CD14-positive monocyte (primary cell): ENCODE data around the gene GMDS. TPM values are rescaled to one million over a fixed set of nuclear protein-coding genes. Genes with fewer than 3 reads are reported as not detected.

Source experiments
- DNase-seq, 3 donors: peaks; one replicate each; pipeline ENCODE4 v3.0.0-alpha.2; 2011 to 2022
- H2AFZ ChIP-seq: 2 replicates; pipeline ENCODE4 v1.6.0; 2012; ENCODE audit warnings: mild to moderate bottlenecking, low read depth, low read length, inconsistent platforms; ENCODE audit not compliant: insufficient read depth, poor library complexity, severe bottlenecking
- H3K27ac ChIP-seq, 2 donors: 1 replicate in 1 of 2; 2 replicates in 1 of 2; pipeline ENCODE4 v1.5.1; 2012 to 2013; ENCODE audit warnings: low read length in 2 of 2, control low read depth in 1 of 2, inconsistent platforms in 1 of 2, low read depth in 1 of 2, mild to moderate bottlenecking in 1 of 2
- H3K27me3 ChIP-seq, 2 donors: one replicate each; pipeline versions ENCODE4 v1.6.0 to v1.6.1; 2011 to 2013; ENCODE audit warnings: low read length in 2 of 2; ENCODE audit not compliant: control insufficient read depth in 2 of 2, insufficient read depth in 2 of 2
- H3K36me3 ChIP-seq, 2 donors: replicated peaks in 1 of 2; 1 replicate in 1 of 2; 2 replicates in 1 of 2; pipeline versions ENCODE4 v1.5.1 to v1.6.1; 2012 to 2013; ENCODE audit warnings: low read length in 2 of 2, control low read depth in 1 of 2, inconsistent platforms in 1 of 2, mild to moderate bottlenecking in 1 of 2; ENCODE audit not compliant: insufficient read depth in 2 of 2, control insufficient read depth in 1 of 2
- H3K4me1 ChIP-seq, 2 donors: 1 replicate in 1 of 2; 2 replicates in 1 of 2; pipeline versions ENCODE4 v1.5.1 to v1.6.1; 2012 to 2013; ENCODE audit warnings: low read length in 2 of 2, control low read depth in 1 of 2, inconsistent platforms in 1 of 2, mild to moderate bottlenecking in 1 of 2, moderate library complexity in 1 of 2; ENCODE audit not compliant: insufficient read depth in 2 of 2, control insufficient read depth in 1 of 2
- H3K4me2 ChIP-seq: replicated peaks from 2 replicates; pipeline ENCODE3; 2012; ENCODE audit warnings: low read length, moderate library complexity, mild to moderate bottlenecking; ENCODE audit not compliant: poor library complexity, severe bottlenecking; ENCODE audit errors: extremely low read depth
- H3K4me3 ChIP-seq, 3 experiments: fragments of 200-600 bp in 1 of 3; sonication (generic) in 1 of 3; replicated peaks in 1 of 3; 1 replicate in 2 of 3; 2 replicates in 1 of 3; pipeline ENCODE4 v1.5.1; 2011 to 2013; ENCODE audit warnings: low read length in 3 of 3, mild to moderate bottlenecking in 3 of 3, control low read depth in 2 of 3, low read depth in 2 of 3, inconsistent platforms in 1 of 3, moderate library complexity in 1 of 3
- H3K79me2 ChIP-seq: 2 replicates; pipeline ENCODE4 v1.6.0; 2012; ENCODE audit warnings: mild to moderate bottlenecking, control low read depth, inconsistent platforms, low read length, moderate library complexity; ENCODE audit not compliant: insufficient read depth
- H3K9ac ChIP-seq: 2 replicates; pipeline ENCODE4 v1.6.0; 2017; ENCODE audit warnings: low read length, mild to moderate bottlenecking; ENCODE audit not compliant: insufficient read depth, poor library complexity, severe bottlenecking
- H3K9me3 ChIP-seq, 2 donors: replicated peaks in 1 of 2; 1 replicate in 1 of 2; 2 replicates in 1 of 2; pipeline versions ENCODE4 v1.5.1 to v1.6.1; 2012 to 2013; ENCODE audit warnings: low read length in 2 of 2, control low read depth in 1 of 2; ENCODE audit not compliant: control insufficient read depth in 1 of 2, insufficient read depth in 1 of 2
- H4K20me1 ChIP-seq: 2 replicates; pipeline ENCODE4 v1.6.0; 2012; ENCODE audit warnings: mild to moderate bottlenecking, low read length, control low read depth, moderate library complexity; ENCODE audit not compliant: insufficient read depth
- H3K27ac Mint-ChIP-seq, 7 donors: one replicate each; pipeline ENCODE4 v1.8.0; 2020; ENCODE audit warnings: mild to moderate bottlenecking in 7 of 7, mixed read lengths in 7 of 7, moderate library complexity in 6 of 7, inconsistent platforms in 2 of 7
- H3K27me3 Mint-ChIP-seq, 3 donors: one replicate each; pipeline ENCODE4 v1.8.0; 2021 to 2022; ENCODE audit warnings: low read depth in 3 of 3, mild to moderate bottlenecking in 3 of 3, mixed read lengths in 3 of 3, moderate library complexity in 3 of 3, inconsistent platforms in 1 of 3
- H3K36me3 Mint-ChIP-seq, 2 donors: one replicate each; pipeline ENCODE4 v1.8.0; 2020; ENCODE audit warnings: mixed read lengths in 2 of 2, inconsistent platforms in 1 of 2, mild to moderate bottlenecking in 1 of 2
- H3K4me1 Mint-ChIP-seq: one replicate; pipeline ENCODE4 v1.8.0; 2020; ENCODE audit warnings: mild to moderate bottlenecking, mixed read lengths
- H3K4me3 Mint-ChIP-seq, 2 donors: one replicate each; pipeline ENCODE4 v1.8.0; 2020; ENCODE audit warnings: mild to moderate bottlenecking in 2 of 2, mixed read lengths in 2 of 2, moderate library complexity in 1 of 2
- H3K9me3 Mint-ChIP-seq, 7 donors: one replicate each; pipeline ENCODE4 v1.8.0; 2020 to 2022; ENCODE audit warnings: mixed read lengths in 7 of 7, mild to moderate bottlenecking in 6 of 7, moderate library complexity in 6 of 7, inconsistent platforms in 2 of 7
- CTCF ChIP-seq: fragments of 200-600 bp; IDR thresholded peaks from one replicate; pipeline ENCODE4 v1.8.0; 2022; ENCODE audit warnings: antibody characterized with exemption, mild to moderate bottlenecking
- WGBS: methylation state at CpG from one replicate; pipeline ENCODE4 v1.1.5; 2013; ENCODE audit warnings: missing lambda C conversion rate; ENCODE audit not compliant: insufficient coverage; 5-methylcytosine and 5-hydroxymethylcytosine counted together
- intact Hi-C, 2 donors: fragments of 100-400 bp; cut with micrococcal nuclease; formaldehyde crosslinking; loops; one replicate each; pipeline versions ENCODE4 v1.15.0 to v1.15.1; 2023
- polyA plus RNA-seq, 3 donors: library from polyadenylated mRNA; depleted of rRNA in 1 of 3; unstranded in 2 of 3; stranded (reverse) in 1 of 3; fragments of 300-500 nt in 2 of 3; fragments of >200 nt in 1 of 3; fragmentation: Illumina TruSeq in 2 of 3; gene quantifications; 1 replicate in 2 of 3; 2 replicates in 1 of 3; pipeline ENCODE4 v1.2.3, GENCODE V29; 2012 to 2021

GMDS gene
- polyA plus RNA-seq, 3 donors: 10.5 to 19.9 (median 17.6) TPM

GRCh38 chr6:2026133-2026532, 219.3 kb downstream of the GMDS start:
- DNase-seq: no peak
- H3K27me3 Mint-ChIP-seq: peaks cover 0 to 1% (median 0%) of the 10 kb centered on the region in 3 donors
- TF ChIP-seq CTCF: no peak
- no peak overlapping the region for H3K4me3 ChIP-seq
- peaks cover 7 to 10% of the 10 kb centered on the region in 2 donors for H3K4me1 ChIP-seq
- intact Hi-C loops: no loop called here
- no peak overlapping the region for H3K4me3 Mint-ChIP-seq
- H3K36me3 Mint-ChIP-seq: no peaks in the 10 kb centered on the region
- H2AFZ ChIP-seq: no peak overlapping the region
- no peaks in the 10 kb centered on the region for H3K36me3 ChIP-seq
- no peak overlapping the region for H3K4me2 ChIP-seq
- no peaks in the 10 kb centered on the region for H3K27me3 ChIP-seq
- whole genome bisulfite sequencing: 88% methylated on average over 5 of the region's 7 CpGs
- H4K20me1 ChIP-seq: no peaks in the 10 kb centered on the region
- H3K79me2 ChIP-seq: no peaks in the 10 kb centered on the region
- no peaks in the 10 kb centered on the region for H3K9me3 ChIP-seq
- H3K9me3 Mint-ChIP-seq: no peaks in the 10 kb centered on the region
- no peak overlapping the region for H3K9ac ChIP-seq
- no peak overlapping the region for H3K27ac Mint-ChIP-seq
- H3K27ac ChIP-seq: no peak overlapping the region
- H3K4me1 Mint-ChIP-seq: peaks cover 16% of the 10 kb centered on the region

GRCh38 chr6:2021713-2022125, 223.7 kb downstream of the GMDS start:
- intact Hi-C loops: no loop called here
- H3K27ac Mint-ChIP-seq: no peak overlapping the region

More at GRCh38 chr6:2021713-2022125, 223.7 kb downstream of the GMDS start:
- H3K4me3 ChIP-seq: no peak overlapping the region
- H3K36me3 Mint-ChIP-seq: no peaks in the 10 kb centered on the region
- no peaks in the 10 kb centered on the region for H3K27me3 Mint-ChIP-seq
- H3K9me3 ChIP-seq: no peaks in the 10 kb centered on the region
- peaks cover 18% of the 10 kb centered on the region for H3K4me1 Mint-ChIP-seq
- peaks cover 11 to 18% of the 10 kb centered on the region in 2 donors for H3K4me1 ChIP-seq
- WGBS: 100% methylated on average over 1 of the region's 4 CpGs
- no peak overlapping the region for H3K9ac ChIP-seq
- H3K9me3 Mint-ChIP-seq: peaks cover 0 to 3% (median 2%) of the 10 kb centered on the region in 7 donors
- no peaks in the 10 kb centered on the region for H3K36me3 ChIP-seq
- no peaks in the 10 kb centered on the region for H3K79me2 ChIP-seq
- H3K4me3 Mint-ChIP-seq: no peak overlapping the region
- H3K27me3 ChIP-seq: no peaks in the 10 kb centered on the region
- no peak for DNase-seq
- H3K27ac ChIP-seq: no peak overlapping the region
- H2AFZ ChIP-seq: no peak overlapping the region
- no peak for TF ChIP-seq CTCF
- H3K4me2 ChIP-seq: no peak overlapping the region
- H4K20me1 ChIP-seq: no peaks in the 10 kb centered on the region
